Left ventricle myocardium inferior (tissue), 1 donor: ENCODE data around the gene CNTF. TPM values are rescaled to one million over a fixed set of nuclear protein-coding genes. Genes with fewer than 3 reads are reported as not detected.

Experiments
- DNase-seq: peaks from one replicate; pipeline ENCODE4 v3.0.0-alpha.2; 2020
- H3K27ac ChIP-seq: fragments of 200-600 bp; replicated peaks from 2 replicates; pipeline ENCODE4 v1.8.0; 2021
- H3K27me3 ChIP-seq: fragments of 200-600 bp; 2 replicates; pipeline ENCODE4 v1.8.0; 2021; ENCODE audit warnings: low read depth
- H3K36me3 ChIP-seq: fragments of 200-600 bp; 2 replicates; pipeline ENCODE4 v1.8.0; 2021
- H3K4me1 ChIP-seq: fragments of 200-600 bp; 2 replicates; pipeline ENCODE4 v1.8.0; 2021
- H3K4me3 ChIP-seq: fragments of 200-600 bp; 2 replicates; pipeline ENCODE4 v1.8.0; 2021; ENCODE audit warnings: mild to moderate bottlenecking, moderate library complexity
- H3K9me3 ChIP-seq: fragments of 200-600 bp; replicated peaks from 2 replicates; pipeline ENCODE4 v1.8.0; 2021
- intact Hi-C: fragments of 100-400 bp; cut with micrococcal nuclease; formaldehyde crosslinking; loops from one replicate; pipeline ENCODE4 v1.11.0; 2022
- total RNA-seq: library from RNA; stranded (reverse); fragmentation: NEBNext Ultra II Directional; extraction: Animal tissue kit (Norgen Biotek cat#: 25700); gene quantifications from one replicate; pipeline ENCODE4 v1.2.1, GENCODE V29; 2021
- TF ChIP-seq, protein P1 (sequence below): fragments of 200-600 bp; IDR thresholded peaks from 2 replicates; pipeline ENCODE4 v1.8.0; 2021; ENCODE audit warnings: antibody characterized with exemption, mild to moderate bottlenecking, borderline replicate concordance
- donor health status: DM: no; HTN: yes; CAD: no; lungs with severe emphysema.

Gene CNTF
- total RNA-seq, 1 donor from 2014 or later: 0.93 TPM

DNA sequence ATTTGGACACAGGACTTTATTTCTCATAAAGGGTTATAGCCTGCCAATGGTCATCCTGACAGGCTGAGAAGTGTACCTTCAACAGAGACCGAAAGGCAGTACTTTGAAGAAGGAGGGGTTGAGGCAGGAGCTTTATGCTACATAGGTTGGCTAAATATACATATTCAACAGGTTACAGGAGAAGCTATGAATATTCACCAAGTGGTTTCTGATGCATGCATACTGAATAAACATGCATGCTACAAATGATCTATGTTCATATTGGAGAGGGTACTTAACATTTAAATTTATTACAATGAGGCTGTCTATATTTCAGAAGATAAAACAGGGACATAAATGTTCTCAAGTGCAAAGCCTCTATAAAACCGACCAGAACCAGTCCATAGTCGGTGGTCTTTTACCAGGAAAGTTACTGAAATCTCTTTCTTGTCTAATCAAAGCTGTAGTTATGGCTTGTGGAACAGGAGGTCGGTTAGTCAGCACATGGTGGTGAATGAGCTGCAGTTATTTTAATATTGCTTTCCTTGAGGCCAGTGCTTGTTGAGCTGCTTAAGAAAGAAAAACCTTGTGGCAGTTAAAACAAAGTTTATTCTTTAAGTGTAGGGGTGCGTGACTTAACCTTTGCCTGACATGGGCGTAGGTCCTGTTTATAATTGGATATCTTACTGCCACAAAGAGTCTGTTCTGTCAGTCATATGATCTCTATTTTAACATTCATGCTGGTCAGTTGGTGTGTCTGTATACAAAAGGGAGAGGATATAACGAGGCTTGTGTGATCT is 19.5 kb downstream of the CNTF start:
- no peak for DNase-seq
- Histone ChIP-seq H3K4me1 (peaks cover 30% of the 10 kb centered on the region), H3K27me3 (no peaks in the 10 kb centered on the region), H3K36me3 (no peaks in the 10 kb centered on the region), H3K4me3 (no peak overlapping the region), H3K9me3 (peaks cover 6% of the 10 kb centered on the region), H3K27ac (no peak overlapping the region)
- intact Hi-C loops: no loop called here
- TF ChIP-seq, protein P1, sequence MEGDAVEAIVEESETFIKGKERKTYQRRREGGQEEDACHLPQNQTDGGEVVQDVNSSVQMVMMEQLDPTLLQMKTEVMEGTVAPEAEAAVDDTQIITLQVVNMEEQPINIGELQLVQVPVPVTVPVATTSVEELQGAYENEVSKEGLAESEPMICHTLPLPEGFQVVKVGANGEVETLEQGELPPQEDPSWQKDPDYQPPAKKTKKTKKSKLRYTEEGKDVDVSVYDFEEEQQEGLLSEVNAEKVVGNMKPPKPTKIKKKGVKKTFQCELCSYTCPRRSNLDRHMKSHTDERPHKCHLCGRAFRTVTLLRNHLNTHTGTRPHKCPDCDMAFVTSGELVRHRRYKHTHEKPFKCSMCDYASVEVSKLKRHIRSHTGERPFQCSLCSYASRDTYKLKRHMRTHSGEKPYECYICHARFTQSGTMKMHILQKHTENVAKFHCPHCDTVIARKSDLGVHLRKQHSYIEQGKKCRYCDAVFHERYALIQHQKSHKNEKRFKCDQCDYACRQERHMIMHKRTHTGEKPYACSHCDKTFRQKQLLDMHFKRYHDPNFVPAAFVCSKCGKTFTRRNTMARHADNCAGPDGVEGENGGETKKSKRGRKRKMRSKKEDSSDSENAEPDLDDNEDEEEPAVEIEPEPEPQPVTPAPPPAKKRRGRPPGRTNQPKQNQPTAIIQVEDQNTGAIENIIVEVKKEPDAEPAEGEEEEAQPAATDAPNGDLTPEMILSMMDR: no peak

DNA sequence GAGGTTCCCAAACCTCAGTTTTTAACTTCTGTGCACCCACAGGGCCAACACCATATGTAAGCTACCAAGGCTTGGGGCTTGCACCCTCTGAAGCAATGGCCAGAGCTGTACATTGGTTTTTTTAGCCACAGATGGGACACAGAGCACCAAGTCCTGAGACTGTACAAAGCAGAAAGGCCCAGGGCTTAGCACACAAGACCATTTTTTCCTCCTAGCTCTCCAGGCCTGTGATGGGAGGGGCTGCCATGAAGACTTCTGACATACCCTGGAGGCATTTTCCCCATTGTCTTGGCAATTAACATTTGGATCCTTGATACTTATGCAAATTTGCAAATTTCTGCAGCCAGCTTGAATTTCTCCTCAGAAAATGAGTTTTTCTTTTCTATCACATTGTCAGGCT is 23.4 kb downstream of the CNTF start:
- Histone ChIP-seq H3K9me3 (peaks cover 6% of the 10 kb centered on the region), H3K4me1 (peaks cover 26% of the 10 kb centered on the region), H3K27ac (no peak overlapping the region), H3K4me3 (no peak overlapping the region), H3K27me3 (no peaks in the 10 kb centered on the region), H3K36me3 (no peaks in the 10 kb centered on the region)
- intact Hi-C loops: no loop called here
- no peak for DNase-seq
- TF ChIP-seq, protein P1: no peak

DNA sequence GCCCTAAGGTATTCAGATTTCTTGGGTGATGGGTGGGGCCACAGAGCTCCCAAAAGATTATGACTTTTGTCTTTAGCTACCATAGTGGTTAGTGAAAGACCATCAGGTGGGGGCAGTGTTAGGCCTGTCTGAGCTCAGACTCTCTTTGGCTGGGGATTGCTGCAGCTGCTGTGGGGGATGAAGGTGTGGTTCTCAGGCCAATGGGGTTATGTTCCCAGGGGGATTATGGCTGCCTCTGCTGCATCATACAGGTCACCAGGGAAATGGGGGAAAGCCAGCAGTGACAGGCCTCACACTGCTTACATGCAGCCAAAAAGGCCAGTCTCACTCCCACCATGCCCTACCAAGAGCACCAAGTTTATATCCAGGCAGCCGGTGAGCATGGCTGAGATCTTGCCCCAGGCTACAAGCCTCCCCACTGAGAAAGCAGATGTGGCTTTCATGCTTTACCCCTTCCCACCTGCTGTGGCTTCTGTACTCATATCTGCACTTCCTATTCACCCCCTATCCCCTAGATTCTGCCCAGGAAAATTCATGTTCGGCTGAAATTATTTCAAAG is 24.8 kb downstream of the CNTF start:
- TF ChIP-seq, protein P1: no peak
- no peaks in the 10 kb centered on the region for H3K27me3 ChIP-seq
- H3K36me3 ChIP-seq: no peaks in the 10 kb centered on the region
- peaks cover 20% of the 10 kb centered on the region for H3K4me1 ChIP-seq
- intact Hi-C loops: no loop called here
- DNase-seq: no peak
- peaks cover 6% of the 10 kb centered on the region for H3K9me3 ChIP-seq
- H3K4me3 ChIP-seq: no peak overlapping the region
- no peak overlapping the region for H3K27ac ChIP-seq

DNA sequence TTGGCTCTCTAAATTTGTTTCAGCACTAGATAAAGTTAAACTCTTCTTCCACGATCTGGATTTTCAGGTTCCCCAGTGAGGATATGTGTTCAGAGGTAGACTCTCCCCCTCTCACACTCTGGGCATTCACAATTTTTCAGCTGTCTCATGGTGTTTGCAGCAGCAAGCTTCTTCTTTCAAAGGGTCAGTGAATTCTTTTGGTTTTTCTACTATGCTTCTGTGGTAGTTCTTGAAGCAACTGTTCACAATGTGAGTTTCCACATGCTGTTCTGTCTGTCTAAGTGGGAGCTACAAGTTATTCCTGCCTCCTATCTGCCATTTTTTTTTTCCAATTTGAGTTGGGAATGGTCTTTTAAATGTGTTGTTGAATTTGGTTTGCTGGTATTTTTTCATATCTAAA is 25.4 kb downstream of the CNTF start:
- intact Hi-C loops: no loop called here
- no peak for DNase-seq
- H3K27me3 ChIP-seq: no peaks in the 10 kb centered on the region
- no peak overlapping the region for H3K27ac ChIP-seq
- H3K9me3 ChIP-seq: peaks cover 6% of the 10 kb centered on the region
- H3K36me3 ChIP-seq: no peaks in the 10 kb centered on the region
- peaks cover 21% of the 10 kb centered on the region for H3K4me1 ChIP-seq
- TF ChIP-seq, protein P1: no peak
- no peak overlapping the region for H3K4me3 ChIP-seq

GRCh38 chr11:58649623-58650022 is 27.2 kb downstream of the CNTF start:
- Histone ChIP-seq H3K27ac (no peak overlapping the region), H3K36me3 (no peaks in the 10 kb centered on the region), H3K4me1 (peaks cover 27% of the 10 kb centered on the region), H3K9me3 (peaks cover 6% of the 10 kb centered on the region), H3K27me3 (no peaks in the 10 kb centered on the region), H3K4me3 (no peak overlapping the region)
- intact Hi-C loops: no loop called here
- DNase-seq: no peak
- TF ChIP-seq, protein P1: no peak
